Mesodermal cell (in vitro differentiated cells): ENCODE results near the gene NCMAP.

Source experiments
- H3K27ac ChIP-seq: 2 replicates; pipeline ENCODE4 v1.7.0; 2013; ENCODE audit warnings: mild to moderate bottlenecking, low read depth, low read length, moderate library complexity; ENCODE audit not compliant: severe bottlenecking
- H3K36me3 ChIP-seq: 2 replicates; pipeline ENCODE4 v1.7.1; 2013; ENCODE audit warnings: mild to moderate bottlenecking, low read length, moderate library complexity; ENCODE audit not compliant: control insufficient read depth, insufficient read depth
- H3K4me1 ChIP-seq: one replicate; pipeline ENCODE4 v1.7.1; 2013; ENCODE audit warnings: mild to moderate bottlenecking, low read length; ENCODE audit not compliant: insufficient read depth, control insufficient read depth, poor library complexity, severe bottlenecking
- H3K4me3 ChIP-seq: 2 replicates; pipeline ENCODE4 v1.7.0; 2013; ENCODE audit warnings: low read length, control low read depth, mild to moderate bottlenecking; ENCODE audit not compliant: insufficient read depth, poor library complexity, severe bottlenecking; ENCODE audit errors: extremely low read depth
- H3K9me3 ChIP-seq: 2 replicates; pipeline ENCODE4 v1.7.1; 2013; ENCODE audit warnings: mild to moderate bottlenecking, low read length, moderate library complexity; ENCODE audit not compliant: control insufficient read depth
- WGBS, 2 experiments: methylation state at CpG; one replicate each; pipeline ENCODE4 v1.1.5; 2013; ENCODE audit warnings: missing lambda C conversion rate in 2 of 2; ENCODE audit not compliant: insufficient coverage in 2 of 2; 5-methylcytosine and 5-hydroxymethylcytosine counted together

NCMAP gene

DNA sequence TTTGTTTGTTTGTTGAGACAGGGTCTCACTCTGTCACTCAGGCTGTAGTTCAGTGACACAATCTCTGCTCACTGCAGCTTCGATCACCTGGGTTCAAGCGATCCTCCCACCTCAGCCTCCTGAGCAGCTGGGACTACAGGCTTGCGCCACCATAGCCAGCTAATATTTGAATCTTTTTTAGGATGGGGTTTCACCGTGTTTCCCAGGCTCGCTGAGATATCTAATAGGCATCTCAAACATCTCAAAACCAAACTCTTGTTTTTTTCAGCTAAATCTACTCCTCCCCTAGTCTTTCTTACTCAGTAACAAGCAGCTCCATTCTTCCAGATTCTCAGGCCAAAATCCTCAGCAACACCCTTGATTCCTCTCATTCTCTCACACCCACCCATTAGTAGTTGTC, 65.2 kb downstream of the NCMAP start:
- Histone ChIP-seq H3K27ac (no peak overlapping the region), H3K36me3 (no peaks in the 10 kb centered on the region), H3K9me3 (no peaks in the 10 kb centered on the region), H3K4me3 (no peak overlapping the region), H3K4me1 (peaks cover 27% of the 10 kb centered on the region)
- WGBS, 2 experiments = 71 to 75% methylated on average over 2 to 3 of the region's 5 CpGs

DNA sequence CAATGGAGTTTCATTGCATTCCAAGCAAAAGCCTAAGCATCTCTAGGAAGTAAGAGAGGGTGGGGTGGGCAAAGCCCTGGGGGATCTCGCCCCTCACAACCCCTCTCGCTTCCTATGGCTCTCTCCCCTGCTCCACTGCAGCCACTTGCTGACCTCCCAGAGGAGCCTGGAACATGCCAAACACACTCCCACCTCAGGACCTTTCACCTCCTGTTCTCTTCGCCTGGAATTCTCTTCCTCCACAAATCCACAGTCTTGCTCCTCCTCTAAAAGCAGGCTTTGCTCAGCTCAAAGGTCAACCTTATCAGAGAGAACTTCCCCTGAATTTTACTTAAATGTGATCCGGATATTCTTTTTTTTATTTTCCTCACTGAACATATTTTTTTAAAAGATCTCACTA, 66.3 kb downstream of the NCMAP start:
- WGBS, 2 experiments = 92 to 100% methylated on average over 1 to 2 of the region's 4 CpGs
- no peaks in the 10 kb centered on the region for H3K9me3 ChIP-seq
- H3K4me1 ChIP-seq = peaks cover 27% of the 10 kb centered on the region
- H3K36me3 ChIP-seq = no peaks in the 10 kb centered on the region
- no peak overlapping the region for H3K4me3 ChIP-seq
- H3K27ac ChIP-seq = no peak overlapping the region

DNA sequence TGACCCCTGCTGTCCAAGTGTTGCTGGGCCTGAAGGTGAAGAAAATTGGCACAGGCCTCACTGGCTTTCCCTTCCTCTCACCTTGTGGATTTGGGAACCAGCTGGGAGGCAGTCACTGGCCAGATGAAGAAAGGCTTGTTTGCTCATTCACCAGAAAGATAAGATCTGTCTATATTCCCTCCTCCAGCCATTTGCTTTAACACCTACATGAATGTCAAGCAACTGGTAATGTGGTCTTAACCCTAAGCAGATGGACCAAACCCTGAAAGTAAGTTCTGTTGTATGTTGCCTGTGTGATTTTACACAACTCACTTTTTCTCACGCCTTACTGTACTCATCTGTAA, 76.9 kb downstream of the NCMAP start:
- Histone ChIP-seq H3K4me3 (no peak overlapping the region), H3K27ac (no peak overlapping the region), H3K36me3 (no peaks in the 10 kb centered on the region), H3K4me1 (no peaks in the 10 kb centered on the region), H3K9me3 (no peaks in the 10 kb centered on the region)
- no CpG with 5 or more reads among the region's 1 CpG for WGBS, 2 experiments

DNA sequence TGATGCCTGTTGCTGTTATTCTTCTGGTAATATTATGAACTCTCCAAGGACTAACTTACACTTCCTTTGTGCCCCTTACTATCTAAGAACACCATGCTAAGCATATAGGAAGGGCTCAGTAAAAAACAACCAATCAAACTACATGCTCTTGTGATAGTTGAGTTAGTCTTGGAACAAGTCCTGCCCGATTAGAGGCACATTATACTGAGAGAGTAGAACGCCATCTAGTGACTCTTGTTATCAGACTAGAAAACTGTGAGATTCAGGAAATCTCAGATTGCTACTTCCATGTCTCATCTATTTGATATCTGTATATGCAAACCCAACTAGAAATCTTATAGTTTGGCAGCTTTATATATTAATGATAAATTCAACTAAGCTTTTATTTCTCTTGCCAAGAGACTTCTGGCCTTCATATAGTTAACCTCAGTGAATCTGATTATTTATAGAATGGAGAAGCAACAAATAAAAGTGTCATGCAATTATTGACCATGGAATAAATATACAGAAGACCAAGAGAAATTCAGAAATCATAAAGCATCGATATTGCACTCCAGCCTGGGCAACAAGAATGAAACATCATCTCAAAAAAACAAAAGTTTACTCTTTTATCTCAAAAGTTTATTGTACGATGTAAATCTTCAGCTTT, 79.4 kb downstream of the NCMAP start:
- Histone ChIP-seq H3K27ac (no peak overlapping the region), H3K9me3 (no peaks in the 10 kb centered on the region)
- 50% methylated on average over 2 of the region's 4 CpGs; no CpG with 5 or more reads in 1 of the 2 experiments for WGBS, 2 experiments

DNA sequence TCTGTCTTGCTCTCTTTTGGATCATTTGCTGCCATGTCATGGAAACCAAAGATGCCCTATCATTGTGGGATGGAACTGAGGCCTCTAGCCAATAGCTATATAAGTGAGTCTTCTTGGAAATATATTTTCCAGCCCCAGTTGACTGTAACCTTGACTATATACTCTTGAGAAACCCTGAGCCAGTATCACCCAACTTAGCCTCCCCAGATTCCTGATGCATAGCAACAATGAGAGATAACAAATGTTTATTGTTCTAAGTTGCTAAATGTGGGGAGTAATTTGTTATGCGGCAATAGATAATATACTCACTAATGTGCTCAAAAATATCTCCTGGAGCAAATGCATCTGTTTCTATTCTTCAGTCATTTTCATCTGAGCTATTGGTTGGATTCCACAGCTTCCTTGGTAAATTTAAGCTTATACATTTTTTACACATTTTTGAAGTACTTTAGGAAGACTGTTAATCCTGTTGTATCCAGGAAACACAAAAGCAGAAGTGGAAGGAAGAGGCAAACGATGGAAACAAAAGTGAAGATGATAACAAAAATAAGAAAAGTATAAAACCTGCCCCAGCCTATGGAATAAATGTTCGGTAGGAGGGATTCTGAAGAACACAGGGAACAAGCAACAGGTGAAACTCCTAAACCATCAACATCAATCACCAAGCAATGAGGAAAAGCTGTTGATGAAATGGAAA, 80.9 kb downstream of the NCMAP start:
- Histone ChIP-seq H3K4me3 (no peak overlapping the region), H3K36me3 (no peaks in the 10 kb centered on the region), H3K4me1 (no peaks in the 10 kb centered on the region), H3K9me3 (no peaks in the 10 kb centered on the region), H3K27ac (no peak overlapping the region)
- WGBS, 2 experiments = no CpG with 5 or more reads among the region's 3 CpGs

More for the DNA sequence above, 79.4 kb downstream of the NCMAP start:
- H3K36me3 ChIP-seq = no peaks in the 10 kb centered on the region
- H3K4me1 ChIP-seq = no peaks in the 10 kb centered on the region
- H3K4me3 ChIP-seq = no peak overlapping the region

DNA sequence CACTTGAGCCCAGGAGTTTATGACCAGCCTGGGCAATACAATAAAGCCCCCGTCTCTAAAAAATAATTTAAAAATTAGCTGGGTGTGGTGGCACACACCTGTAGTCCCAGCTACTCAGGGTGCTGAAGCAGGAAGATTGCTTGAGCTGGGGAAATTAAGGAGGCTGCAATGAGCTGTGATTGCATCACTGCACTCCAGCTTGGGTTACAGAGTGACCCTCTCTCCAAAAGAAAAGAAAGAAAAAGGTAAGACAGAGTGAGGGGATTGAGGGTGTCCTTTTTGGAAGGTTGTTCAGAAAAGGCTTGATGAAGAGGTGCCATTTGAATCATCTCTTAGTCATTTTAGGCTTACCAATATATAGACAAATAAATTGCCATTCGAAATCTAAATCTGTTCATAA, 83.2 kb downstream of the NCMAP start:
- no CpG with 5 or more reads among the region's 2 CpGs for WGBS, 2 experiments
- no peaks in the 10 kb centered on the region for H3K9me3 ChIP-seq

DNA sequence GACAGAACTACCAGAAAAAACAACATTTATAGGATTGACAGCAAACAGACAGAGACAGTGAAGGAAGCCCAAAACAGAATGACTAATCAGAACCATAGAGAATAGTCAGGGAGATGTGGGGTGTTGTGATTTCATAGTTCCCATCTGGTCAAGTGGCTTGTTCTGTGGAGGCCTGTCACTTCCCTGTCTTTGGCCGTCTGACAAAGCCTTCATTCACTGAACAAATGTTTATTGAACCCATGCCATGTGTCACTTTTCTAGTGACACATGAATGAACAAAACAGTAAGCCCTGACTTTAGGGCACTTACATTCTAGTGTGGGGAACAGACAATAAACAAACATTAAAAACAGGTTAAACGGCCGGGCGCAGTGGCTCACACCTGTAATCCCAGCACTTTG, 84.0 kb downstream of the NCMAP start:
- peaks cover 2% of the 10 kb centered on the region for H3K36me3 ChIP-seq
- no peak overlapping the region for H3K4me3 ChIP-seq
- H3K27ac ChIP-seq = no peak overlapping the region
- 79 to 100% methylated on average over 1 to 3 of the region's 4 CpGs for WGBS, 2 experiments
- H3K4me1 ChIP-seq = no peaks in the 10 kb centered on the region
- H3K9me3 ChIP-seq = no peaks in the 10 kb centered on the region

More for the DNA sequence above, 83.2 kb downstream of the NCMAP start:
- Histone ChIP-seq H3K4me3 (no peak overlapping the region), H3K27ac (no peak overlapping the region), H3K4me1 (no peaks in the 10 kb centered on the region), H3K36me3 (no peaks in the 10 kb centered on the region)

DNA sequence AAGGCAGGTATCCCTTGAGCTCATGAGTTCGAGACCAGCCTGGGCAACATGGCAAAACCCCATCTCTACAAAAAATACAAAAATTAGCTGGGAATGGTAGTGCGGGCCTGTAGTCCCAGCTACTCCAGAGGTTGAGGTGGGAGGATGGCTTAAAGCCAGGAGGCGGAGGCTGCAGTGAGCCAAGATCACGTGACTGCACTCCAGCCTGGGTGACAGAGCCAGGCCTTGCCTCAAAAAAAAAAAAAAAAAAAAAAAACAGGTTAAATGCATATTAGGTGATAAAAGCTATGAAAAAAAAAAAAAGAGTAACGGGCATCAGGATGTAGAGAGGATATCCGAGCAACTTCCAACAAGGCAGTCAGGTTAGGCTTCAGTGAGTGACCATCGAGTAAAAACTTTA, 84.4 kb downstream of the NCMAP start:
- H3K36me3 ChIP-seq = peaks cover 6% of the 10 kb centered on the region
- H3K9me3 ChIP-seq = no peaks in the 10 kb centered on the region
- H3K27ac ChIP-seq = no peak overlapping the region
- no peak overlapping the region for H3K4me3 ChIP-seq
- WGBS, 2 experiments = 81 to 90% methylated on average over 3 to 6 of the region's 7 CpGs
- peaks cover under 1% of the 10 kb centered on the region for H3K4me1 ChIP-seq

DNA sequence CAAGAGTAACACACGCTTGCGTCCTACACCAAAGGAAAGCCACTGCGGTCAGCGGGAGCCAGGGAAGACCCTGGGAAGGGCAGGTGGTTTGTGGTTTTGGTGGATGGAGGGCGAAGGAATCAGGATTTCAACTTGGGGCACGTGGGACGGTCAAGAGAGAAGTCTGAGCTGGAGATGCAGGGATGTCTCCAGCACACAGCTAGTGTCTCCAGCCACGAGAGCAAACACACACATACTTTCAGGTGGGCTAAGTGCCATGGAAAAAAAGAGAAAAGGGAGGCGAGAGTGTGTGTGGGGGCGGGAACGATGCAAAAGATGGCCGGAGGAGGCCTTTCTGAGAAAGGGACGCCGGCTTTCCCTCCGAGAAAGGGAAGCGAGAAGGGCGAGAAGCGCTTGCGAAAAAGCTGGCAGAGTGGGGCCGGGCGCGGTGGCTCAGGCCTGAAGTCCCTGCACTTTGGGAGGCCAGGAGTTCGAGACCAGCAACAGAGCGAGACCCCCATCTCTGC, 85.8 kb downstream of the NCMAP start:
- Histone ChIP-seq H3K9me3 (no peaks in the 10 kb centered on the region), H3K4me1 (peaks cover 4% of the 10 kb centered on the region), H3K27ac (peak overlapping the region; percentile 99), H3K4me3 (peak overlapping the region; percentile 96), H3K36me3 (peaks cover 20% of the 10 kb centered on the region)
- WGBS, 2 experiments = 49 to 53% methylated on average over 14 to 21 of the region's 24 CpGs

DNA sequence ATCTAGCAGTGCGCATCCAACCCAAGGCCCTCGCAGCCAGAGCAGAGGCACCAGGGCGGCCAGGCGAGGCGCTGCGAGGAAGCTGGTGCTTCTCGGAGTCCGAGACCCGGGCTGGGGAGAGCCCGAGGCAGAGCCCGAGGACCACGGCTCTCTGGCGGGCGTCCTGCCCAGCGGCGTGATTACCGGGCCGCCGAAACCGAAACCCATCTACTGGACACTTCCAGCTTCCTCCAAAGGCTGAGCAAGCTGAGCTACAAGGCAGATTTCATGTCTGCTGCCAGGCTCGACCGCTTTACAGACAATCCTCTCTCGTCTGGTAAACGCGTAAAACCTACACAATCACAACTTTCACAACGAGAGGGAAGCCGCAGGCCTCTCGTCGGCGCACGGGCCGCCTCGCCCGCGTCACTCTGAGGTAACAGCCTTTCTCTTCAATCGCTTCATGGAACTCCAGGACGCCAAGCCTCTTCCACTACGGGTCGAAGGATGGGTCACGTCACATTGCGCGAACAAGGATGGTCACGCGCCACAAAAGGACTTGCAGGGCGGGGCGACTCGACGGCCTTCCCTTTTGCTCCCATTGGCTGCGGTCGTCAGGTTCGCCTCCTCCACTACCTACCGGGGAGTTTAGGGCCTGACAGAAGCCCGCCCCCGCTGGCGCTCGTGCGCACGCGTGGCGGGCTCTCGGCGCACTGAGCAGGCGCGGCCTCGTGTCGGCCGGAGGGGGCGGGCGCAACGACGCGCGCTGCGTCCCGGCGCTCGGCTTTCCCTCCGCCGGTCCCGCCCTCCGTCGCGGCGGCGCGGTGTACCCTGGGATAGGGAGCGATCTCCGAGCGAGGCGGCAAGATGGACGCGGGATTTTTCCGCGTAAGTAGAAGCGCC, 86.8 kb downstream of the NCMAP start, which contains the start of gene SRRM1:
TSS of gene SRRM1 (plus strand) at position 822 of the 882 bp plus-strand sequence. CDS start at position 847, 25 bp downstream.
- peaks cover 4% of the 10 kb centered on the region for H3K4me1 ChIP-seq
- H3K9me3 ChIP-seq = no peaks in the 10 kb centered on the region
- H3K4me3 ChIP-seq = peak within 1 kb of the TSS; percentile 96
- peaks cover 28% of the 10 kb centered on the region for H3K36me3 ChIP-seq
- WGBS, 2 experiments = 0% methylated on average over 74 to 88 of the region's 95 CpGs
- peak within 1 kb of the TSS; percentile 99 for H3K27ac ChIP-seq
